ELR (cell line): ENCODE results near the gene HNRNPH2.

Experiments used
- DNase-seq: peaks from one replicate; pipeline ENCODE4 v3.0.0-alpha.2; 2015; ENCODE audit warnings: low read depth

The HNRNPH2 gene, protein sequence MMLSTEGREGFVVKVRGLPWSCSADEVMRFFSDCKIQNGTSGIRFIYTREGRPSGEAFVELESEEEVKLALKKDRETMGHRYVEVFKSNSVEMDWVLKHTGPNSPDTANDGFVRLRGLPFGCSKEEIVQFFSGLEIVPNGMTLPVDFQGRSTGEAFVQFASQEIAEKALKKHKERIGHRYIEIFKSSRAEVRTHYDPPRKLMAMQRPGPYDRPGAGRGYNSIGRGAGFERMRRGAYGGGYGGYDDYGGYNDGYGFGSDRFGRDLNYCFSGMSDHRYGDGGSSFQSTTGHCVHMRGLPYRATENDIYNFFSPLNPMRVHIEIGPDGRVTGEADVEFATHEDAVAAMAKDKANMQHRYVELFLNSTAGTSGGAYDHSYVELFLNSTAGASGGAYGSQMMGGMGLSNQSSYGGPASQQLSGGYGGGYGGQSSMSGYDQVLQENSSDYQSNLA

DNA sequence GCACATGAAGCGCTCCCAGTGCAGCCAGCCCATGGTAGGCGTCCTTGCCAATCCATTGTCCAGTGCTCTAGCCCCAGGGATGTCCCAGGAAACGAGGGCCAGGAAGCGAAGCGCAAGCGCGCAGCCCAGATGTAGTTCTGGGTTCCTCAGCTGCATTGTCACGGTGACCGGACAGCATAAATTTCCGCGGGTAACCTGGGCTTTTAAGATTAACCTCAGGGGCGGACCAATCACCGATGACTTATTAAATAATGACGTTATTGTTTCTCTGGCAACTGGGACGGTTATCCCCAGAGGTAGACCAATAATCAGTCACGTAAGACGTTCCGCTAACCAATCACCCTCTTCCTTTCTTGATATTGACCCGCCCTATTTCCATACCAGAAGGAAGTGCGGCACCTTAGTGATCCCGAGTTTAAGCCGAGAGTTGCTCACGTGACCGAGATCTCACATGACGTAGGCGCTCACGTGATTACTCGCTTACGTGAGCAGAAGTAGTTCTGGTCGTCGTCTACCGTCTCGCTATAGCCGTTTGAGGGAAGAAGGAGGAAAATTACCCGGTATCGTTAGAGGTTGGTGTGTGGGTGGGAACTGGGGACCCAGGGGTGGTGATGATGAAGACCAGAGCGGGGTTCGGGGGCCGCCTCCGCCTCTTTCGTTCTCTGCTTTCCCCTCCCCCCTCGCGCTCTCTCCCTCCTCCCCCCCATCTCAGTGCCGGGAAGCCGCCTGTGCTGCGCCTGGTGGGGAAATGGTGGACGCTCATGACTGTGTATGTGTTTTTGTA, at the start of gene HNRNPH2, which contains the start of gene GLA:
Gene HNRNPH2 (plus strand): TSS at position 475 of the 784 bp plus-strand sequence. CDS start 3,767 bp downstream, outside the sequence.
Gene GLA (minus strand): TSS at position 178 of the 784 bp plus-strand sequence. CDS start 22 bp downstream, at position 156.
- DNase-seq: peak; percentile 97

DNA sequence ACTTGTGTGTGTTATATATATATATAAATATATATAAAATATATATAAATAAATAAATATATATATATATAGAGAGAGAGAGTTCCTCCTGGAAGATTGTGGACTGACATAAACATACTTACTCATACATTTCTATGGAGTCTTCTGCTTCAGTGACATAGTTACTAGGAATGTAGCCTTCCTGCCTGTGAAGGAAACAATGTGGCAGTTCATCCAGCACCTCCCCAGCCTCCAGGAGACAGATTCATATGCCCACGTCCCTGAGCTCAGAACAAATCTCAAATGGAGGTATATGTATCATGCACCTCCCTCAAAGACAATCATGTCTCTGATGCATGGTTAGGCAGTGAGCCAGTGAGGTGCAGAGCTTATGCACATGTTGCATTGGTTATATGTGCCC, 48.1 kb upstream of the HNRNPH2 start:
- DNase-seq: peak; percentile 51

DNA sequence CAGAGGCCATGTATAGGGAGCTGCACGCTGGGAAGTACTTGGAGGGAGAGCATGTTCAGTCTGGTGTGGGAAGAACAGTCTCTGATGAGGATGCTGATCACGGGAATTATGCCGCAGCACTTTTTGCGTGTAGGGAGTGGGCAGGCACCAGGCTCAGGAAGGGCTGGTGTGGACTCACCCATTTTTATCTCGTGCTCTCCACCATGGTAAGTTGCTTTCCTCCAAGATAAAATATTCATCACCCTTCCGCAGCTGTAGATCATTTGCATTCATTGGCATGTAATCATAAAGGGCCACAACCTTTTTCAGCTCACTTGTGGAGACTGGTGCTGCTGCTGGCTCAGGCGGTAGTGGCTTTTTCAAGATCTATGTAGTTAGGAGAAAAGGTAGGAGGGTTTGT, 47.6 kb upstream of the HNRNPH2 start:
- DNase-seq: no peak

DNA sequence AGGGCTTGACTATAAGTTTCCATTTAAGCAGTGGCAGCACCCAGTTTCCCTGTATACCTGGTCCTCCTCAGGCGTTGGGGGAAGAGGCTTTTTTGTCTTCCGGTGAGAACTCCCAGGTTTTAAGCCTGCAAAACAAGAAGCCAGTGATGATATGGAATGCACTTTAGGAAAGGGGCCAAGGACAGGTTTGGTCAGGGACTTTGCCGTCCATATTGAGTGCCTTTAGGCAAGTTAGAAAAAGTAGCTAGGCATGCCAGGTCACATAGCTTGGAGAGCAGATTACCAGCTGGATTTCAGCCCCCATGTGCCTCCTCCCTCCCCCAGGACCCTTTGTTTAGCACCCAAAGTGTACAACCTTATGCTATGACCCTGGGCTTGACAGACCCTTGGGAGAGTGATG, 45.9 kb upstream of the HNRNPH2 start:
- DNase-seq: no peak

DNA sequence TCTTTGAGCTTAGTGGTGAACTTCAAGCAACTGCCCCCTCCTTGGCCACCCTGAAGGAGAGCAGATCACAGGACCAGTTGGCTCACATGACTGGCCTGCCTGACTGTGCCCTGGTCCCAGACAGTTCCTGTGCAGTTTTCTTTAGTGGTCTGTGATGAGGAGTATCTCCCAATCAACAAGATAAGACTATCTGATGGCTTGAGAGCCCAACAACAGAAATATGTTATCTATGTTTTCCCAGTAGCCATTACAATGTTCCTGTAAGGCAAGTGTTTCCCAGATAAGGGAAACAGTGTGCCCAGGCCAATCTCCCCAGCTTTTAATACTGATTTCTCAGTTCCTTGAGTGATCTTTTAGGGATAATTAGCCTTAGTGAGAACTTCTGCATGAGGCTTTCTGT, 45.3 kb upstream of the HNRNPH2 start:
- no peak for DNase-seq

DNA sequence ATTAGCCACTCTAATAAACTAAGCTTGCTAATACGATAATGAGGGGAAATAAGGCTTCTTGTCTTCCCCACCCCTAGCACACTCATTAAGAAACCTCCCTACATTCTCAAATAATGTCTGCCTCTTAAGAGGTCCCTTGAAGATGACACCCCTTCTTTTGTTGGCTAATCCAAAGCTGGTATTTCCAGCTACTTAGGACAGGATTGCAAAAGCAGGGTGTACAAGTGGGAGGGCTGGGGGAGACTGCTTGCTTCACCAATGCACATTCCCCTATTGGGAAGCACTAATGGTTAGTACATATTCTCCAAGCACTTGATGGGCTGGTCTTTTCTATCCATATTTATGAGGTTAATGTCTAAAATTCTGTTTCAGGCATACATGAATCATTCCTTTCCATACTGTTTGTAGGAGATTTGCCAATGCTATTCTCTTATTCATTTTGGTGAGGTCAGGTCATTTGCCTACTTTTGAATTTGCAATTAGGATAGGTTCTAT, 42.7 kb upstream of the HNRNPH2 start:
- DNase-seq: no peak

DNA sequence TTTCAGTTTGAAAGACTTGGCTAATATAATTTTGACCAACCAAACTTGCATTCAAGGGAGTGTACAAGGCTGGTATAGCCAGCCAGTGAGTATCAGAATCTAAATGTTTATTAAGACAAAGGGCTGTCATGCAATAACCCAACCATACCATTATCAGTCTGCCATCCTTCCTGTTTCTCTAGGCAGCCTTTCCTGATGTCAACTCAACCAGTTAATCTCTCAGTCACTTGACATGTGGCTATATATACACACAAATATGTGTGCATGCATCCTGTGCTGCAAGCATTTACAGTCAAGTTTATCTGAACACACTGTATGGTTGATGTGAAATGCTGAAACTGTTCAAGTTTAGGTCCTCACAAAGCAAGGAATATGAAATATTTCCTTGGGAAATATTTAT, 39.2 kb upstream of the HNRNPH2 start:
- no peak for DNase-seq

DNA sequence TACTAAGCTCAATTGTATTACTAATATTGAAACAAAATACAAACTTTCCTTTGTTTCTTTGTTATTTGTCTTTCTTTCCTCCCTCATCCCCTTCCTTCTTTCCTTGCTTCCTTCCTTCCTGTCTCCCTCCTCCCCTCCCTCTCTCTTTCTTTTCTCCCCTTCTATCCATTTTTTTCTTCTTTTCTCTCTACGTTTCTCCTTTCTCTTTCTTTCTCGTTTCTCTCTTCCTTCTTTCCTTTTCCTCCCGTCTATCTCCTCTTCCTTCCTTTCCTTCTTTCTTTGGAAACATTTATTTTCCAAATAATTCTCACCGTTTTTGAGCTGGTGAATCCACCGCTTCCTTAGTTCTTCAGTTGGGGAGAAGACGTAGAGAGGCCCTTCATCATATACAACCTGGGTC, 38.3 kb upstream of the HNRNPH2 start:
- DNase-seq: no peak

DNA sequence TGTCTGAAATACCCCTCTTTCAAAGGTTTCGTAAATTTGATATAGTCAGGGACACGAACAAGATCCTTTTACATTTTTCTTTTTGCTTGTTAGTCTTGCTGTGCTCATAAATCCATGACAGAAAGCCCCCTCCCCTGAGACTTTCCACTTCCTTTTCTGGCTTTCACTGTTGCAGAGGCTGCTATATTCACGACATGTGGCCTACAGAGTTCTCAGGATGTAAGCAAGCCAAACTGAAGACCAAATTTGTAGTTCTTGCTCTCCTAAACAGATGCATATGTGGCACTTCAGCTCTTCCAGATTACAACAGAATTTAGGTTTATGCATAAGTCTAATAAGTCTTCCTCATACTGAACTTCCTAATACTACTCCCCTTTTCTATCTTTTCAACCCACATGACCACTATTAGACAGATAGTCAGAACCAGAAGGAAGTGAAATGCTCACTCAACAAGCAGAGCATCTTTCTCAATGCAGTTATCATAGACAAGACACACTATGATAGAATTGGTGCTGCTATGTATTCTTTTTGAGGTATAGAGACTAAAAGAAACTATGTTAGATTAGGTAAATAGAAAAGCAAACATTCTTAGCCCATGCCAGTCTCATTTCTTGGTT, 37.0 kb upstream of the HNRNPH2 start:
- DNase-seq: no peak

DNA sequence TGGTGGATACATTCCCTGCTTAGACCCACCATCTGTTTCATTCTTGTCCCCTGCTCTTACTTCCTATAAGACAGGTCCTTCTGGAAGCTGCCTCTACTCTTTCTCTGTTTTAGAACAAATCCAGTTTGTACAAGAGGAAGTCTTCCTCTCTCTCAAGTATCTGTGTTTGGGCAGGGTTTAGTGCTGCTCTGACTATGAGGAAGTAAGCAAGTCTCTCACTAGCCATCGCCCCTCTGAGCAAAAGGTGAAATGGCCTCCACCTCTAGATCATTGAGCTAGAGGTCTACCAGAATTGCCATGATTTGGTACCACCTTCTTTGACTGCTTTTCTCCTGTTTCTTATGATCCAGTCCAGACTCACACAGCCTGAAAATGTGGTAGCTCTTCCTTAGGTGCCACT, 30.5 kb upstream of the HNRNPH2 start:
- DNase-seq: no peak

DNA sequence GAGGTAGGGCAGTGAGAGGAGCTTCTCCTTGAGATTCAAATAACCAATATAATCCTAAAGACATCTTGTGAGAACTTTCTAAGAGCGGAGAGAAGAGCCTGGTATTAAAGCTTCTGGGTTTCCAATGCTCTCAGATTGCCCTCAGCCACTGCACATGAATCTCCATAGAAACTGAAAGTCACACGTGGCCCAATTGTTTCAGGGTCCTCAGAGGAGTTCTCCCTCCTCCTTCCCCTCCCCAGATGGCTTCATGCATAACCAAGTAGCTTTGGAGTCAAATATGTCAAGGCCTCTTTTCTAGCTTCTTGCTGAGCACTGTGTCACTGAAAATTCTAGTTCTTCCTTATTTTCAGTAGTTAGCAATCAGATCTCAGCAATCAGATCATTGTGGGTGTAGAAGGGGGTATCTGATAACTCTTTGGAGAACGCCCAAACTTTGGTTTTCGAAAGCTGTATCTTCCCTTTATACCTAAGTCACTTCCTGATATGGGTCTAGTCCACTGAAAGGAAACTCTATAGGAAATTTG, 24.3 kb upstream of the HNRNPH2 start:
- no peak for DNase-seq

DNA sequence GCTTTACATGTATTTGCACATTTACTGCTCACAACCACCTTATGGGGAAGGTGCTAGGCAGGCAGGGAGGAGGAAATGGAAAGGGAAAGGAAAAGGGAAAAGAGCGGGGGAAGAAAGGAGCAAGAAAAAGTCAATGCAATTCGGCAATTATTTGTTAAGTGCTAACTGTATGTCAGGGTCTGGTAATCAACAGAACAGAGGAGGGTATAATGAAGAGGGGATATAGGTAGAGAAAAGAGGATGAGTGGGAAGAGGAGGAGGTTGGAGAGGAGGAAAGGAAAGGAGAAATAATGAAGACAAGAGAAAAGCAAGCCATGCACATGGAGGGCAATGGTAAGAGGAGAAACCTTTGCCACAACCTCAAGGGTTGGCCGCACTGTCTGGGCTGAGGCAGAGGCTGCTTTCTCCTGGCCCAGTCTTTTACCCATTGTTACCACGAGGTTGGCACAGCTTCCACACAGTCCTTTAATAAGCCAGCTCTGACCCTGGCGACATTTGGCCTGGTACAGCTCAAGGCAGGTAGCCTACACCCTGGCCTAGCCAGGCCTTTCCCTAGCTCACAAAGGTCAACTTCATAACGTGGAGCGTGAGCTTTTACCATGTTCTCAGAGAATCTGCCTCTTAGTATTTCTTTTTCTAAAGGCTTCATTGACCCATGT, 22.9 kb upstream of the HNRNPH2 start:
- DNase-seq: no peak

DNA sequence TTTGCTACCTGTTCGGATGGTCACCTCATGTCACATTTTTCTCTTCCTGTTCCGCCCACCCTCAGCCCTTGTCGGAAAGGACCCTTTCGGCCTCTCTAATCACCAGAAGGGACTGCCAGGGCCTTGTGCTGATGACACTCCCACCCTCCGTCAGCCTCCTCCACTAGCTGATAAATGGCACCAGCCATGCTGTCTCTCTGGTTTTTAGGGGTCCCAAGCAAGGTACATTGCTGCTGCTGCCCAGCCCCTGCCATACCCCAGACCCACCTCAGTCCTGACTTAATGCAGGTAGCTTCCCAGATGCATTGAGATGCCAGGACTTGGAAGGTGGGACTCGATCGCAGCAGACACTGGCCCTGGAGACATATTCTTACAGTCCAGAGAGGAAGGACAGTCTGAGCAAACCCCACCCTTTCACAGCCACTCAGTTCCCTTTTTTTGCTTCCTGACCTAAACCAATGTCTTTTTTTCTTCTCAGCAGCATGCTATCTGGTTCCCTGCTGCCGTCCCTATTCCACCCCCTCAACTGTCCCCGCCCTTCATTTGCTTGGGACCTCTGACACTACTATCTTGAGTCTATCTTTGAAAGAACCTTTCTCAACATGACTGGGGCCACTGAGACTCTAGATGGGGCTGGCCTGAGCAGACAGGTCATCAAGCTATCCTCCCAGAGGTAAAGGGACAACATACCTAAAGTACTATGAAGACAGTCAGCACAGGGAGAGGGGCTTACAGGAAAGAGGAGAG, 22.1 kb upstream of the HNRNPH2 start, which contains the start of gene BTK:
Gene BTK (minus strand): TSS at position 397 of the 747 bp plus-strand sequence. CDS start 10,907 bp downstream, outside the sequence.
- no peak for DNase-seq

DNA sequence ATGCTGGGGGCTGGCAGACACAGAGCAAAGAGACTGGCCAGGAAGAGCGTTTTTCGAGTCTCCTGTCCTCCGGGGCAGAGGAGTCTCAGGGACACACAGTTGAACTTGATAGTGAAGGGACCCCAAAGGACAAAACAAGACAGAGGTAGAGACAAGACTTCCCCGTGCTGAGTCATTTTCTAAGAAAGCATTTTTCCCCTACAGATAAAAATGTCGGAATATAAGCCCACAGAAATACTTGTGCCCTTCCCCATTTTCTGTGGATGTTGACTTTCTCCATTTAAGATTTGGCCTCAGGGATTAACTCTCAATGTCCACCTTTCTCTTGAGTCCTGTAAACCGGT, 21.5 kb upstream of the HNRNPH2 start:
- no peak for DNase-seq

DNA sequence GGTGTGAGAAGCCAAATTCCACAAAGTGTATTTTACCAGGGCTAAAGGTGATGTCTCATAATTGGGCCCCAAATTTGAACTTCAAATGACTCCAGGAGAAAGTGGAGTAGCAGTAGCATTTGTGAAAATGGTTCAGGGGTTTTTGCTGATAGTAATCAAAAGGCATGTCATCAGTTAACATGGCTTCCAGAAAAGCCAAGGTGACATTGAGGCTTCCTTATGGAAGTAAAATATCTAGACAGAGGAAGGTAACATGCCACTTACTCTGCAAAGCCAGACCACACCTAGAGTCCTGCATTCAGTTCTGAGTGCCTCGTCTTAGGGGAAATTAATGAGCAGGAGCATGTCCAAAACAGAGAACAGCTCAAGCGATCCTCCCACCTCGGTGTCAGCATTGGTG, 19.4 kb upstream of the HNRNPH2 start:
- DNase-seq: no peak

DNA sequence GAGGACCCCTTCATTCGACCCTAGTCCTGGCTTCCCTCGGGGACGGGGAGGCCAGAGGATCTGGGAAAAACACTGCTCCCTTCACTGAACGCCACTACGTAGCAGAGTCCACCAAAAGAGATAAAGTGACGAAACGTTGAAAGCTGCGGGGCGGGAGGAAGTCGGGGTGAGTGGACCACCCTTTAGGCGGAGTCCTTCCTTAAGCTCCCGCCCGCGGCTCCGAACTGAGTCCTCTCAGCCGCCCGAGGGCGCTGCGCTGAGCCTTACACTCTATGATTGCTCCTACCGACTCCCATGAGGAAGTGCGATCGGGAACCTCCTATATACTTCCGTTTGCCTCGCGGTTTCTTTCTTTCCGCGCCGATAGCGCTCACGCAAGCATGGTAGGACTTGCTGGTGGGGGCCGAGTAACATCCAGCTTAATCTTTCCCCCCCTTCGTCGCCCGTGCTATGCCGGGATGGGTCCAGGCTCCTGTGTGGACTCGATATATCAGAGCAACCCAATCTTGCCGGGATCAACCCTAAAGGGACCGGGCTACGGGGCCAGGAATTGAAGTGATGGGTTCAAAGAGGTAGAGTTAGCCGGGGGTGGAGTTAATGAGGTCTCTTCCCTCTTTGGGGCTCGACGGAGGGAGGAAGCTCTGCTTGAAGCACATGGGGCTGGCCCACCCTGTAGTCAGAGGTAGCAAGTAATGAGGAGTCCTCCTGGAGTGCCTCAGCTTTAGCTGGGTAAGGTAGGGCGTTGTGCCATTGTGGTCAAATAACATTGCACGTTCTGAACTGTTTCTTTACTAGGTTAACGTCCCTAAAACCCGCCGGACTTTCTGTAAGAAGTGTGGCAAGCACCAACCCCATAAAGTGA, 17.1 kb upstream of the HNRNPH2 start, which contains the start of gene RPL36A:
Gene RPL36A (plus strand): TSS at position 348 of the 862 bp plus-strand sequence. CDS start 33 bp downstream, at position 381.
- peak; percentile 94 for DNase-seq

DNA sequence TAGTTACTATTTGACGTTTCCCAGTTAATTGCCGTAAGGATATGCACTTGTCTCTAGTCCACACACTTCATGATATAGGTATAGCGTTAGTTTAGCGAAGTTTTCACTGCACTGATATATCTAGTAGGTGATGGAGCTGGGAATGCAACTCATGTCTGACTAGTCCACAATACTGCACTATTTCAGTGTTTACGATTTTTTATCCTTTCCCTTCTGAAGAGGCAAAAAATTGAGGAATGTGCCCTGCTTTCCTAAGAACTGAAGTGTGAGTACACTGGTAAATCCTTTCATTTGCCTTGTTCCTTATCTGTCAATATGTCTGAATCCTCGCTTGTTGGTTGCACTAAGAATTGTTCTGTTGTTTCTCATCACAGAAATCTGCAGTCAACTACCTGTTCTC, 16.2 kb upstream of the HNRNPH2 start:
- no peak for DNase-seq

DNA sequence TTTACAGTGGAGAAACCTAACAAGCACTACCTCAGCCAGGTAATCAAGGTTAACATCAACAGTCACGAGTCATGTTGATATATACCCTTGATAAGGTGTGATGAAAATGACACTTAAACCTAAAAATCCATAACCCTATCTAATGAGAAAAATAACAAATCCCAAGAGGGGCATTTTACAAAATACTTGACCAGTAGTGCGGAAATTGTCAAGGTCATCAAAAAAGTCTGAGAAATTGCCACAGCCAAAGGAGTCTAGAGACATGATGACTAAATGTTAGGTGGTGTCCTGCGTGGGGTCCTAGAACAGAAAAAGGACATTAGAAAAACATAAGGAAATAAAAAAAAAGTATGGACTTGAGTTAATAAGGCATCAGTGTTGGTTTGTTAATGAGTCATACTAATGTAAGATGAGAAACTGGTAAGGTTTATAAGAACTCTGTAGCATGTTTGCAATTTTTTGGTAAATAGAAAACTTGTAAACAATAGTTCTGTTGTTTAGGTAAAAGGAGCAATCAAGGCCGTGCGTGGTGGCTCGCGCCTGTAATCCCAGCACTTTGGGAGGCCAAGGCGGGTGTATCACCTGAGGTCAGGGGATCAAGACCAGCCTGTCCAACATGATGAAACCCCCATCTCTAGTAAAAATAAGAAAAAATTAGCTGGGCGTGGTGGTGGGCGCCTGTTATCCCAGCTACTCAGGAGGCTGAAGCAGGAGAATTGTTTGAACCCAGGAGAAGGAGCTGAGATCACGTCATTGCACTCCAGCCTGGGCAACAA, 14.3 kb upstream of the HNRNPH2 start:
- peak; percentile 40 for DNase-seq

DNA sequence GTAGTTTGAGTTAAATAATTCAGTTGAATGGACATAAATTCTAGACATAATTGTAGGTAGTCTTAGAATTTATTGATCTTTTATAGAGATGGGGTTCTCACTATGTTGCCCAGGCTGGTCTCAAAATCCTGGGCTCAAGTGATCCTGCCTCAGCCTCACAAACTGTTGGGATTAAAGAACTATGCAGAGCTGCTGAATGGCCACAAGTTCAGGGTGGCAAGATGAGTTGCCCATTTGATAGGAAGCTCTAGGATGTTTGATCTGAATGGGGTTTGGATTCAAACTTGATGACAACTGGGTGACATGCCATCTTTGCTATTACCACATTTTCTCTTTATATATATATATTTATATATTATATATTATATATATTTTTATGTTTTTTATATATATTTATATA, 13.7 kb upstream of the HNRNPH2 start:
- no peak for DNase-seq
